Tibial artery (tissue), 4 donors: ENCODE data around the gene PRKAR1B.

ENCODE experiments used
- DNase-seq, 2 donors: peaks; one replicate each; pipeline ENCODE4 v3.0.0-alpha.2; 2019
- H3K27ac ChIP-seq, 2 donors: fragments of 200-600 bp; sonication (generic) in 1 of 2; 1 replicate in 1 of 2; 2 replicates in 1 of 2; pipeline ENCODE4 v1.5.1; 2018 to 2019; ENCODE audit warnings: mild to moderate bottlenecking in 1 of 2
- H3K27me3 ChIP-seq, 2 donors: fragments of 200-600 bp; sonication (generic) in 1 of 2; one replicate each; pipeline versions ENCODE4 v1.5.1 to v1.6.0; 2016 to 2019
- H3K36me3 ChIP-seq, 3 donors: fragments of 200-600 bp; sonication (generic) in 2 of 3; one replicate each; pipeline ENCODE4 v1.5.1; 2016 to 2019; ENCODE audit warnings: mild to moderate bottlenecking in 2 of 3
- H3K4me1 ChIP-seq, 4 donors: fragments of 200-600 bp; sonication (generic) in 2 of 4; 1 replicate in 3 of 4; 2 replicates in 1 of 4; pipeline ENCODE4 v1.5.1; 2016 to 2019
- H3K4me3 ChIP-seq, 2 donors: fragments of 200-600 bp; sonication (generic) in 1 of 2; 1 replicate in 1 of 2; 2 replicates in 1 of 2; pipeline ENCODE4 v1.5.1; 2018 to 2019; ENCODE audit warnings: mild to moderate bottlenecking in 2 of 2
- H3K9me3 ChIP-seq, 3 donors: fragments of 200-600 bp; sonication (generic) in 1 of 3; one replicate each; pipeline ENCODE4 v1.5.1; 2016 to 2019
- CTCF ChIP-seq, 2 experiments: fragments of 200-600 bp in 1 of 2; fragments of 450-650 bp in 1 of 2; IDR thresholded peaks; one replicate each; pipeline ENCODE4 v1.5.1; 2017 to 2019; ENCODE audit warnings: antibody characterized with exemption in 2 of 2, mild to moderate bottlenecking in 1 of 2, moderate library complexity in 1 of 2
- intact Hi-C: fragments of 100-400 bp; cut with DNase I; formaldehyde crosslinking; loops from one replicate; pipeline ENCODE4 v1.15.0; 2023; ENCODE audit warnings: low total_unique reads

PRKAR1B gene

GRCh38 chr7:569071-569855 lies 157.8 kb downstream of the PRKAR1B start:
- Histone ChIP-seq H3K36me3 (no peaks in the 10 kb centered on the region), H3K27me3 (no peaks in the 10 kb centered on the region), H3K27ac (peak overlapping the region in 1 of 2 donors; percentile 56), H3K4me3 (peak overlapping the region in 1 of 2 donors; percentile 16), H3K9me3 (no peaks in the 10 kb centered on the region), H3K4me1 (peaks cover 0 to 41% (median 31%) of the 10 kb centered on the region in 4 donors)
- intact Hi-C loops: no loop called here
- TF ChIP-seq CTCF (IDR thresholded peaks at IDR 0.05): no peak
- no peak for DNase-seq

GRCh38 chr7:568031-568951 lies 158.8 kb downstream of the PRKAR1B start:
- Histone ChIP-seq H3K4me3 (peak overlapping the region; percentile 14 to 16), H3K27me3 (no peaks in the 10 kb centered on the region), H3K36me3 (no peaks in the 10 kb centered on the region), H3K4me1 (peaks cover 0 to 39% (median 29%) of the 10 kb centered on the region in 4 donors), H3K9me3 (no peaks in the 10 kb centered on the region), H3K27ac (peak overlapping the region; percentile 48 to 56)
- no peak for TF ChIP-seq CTCF (IDR thresholded peaks at IDR 0.05)
- intact Hi-C loops: no loop called here
- no peak for DNase-seq

- Histone ChIP-seq H3K4me3 (no peak overlapping the region), H3K9me3 (no peaks in the 10 kb centered on the region), H3K36me3 (no peaks in the 10 kb centered on the region), H3K27me3 (no peaks in the 10 kb centered on the region), H3K27ac (peak overlapping the region in 1 of 2 donors; percentile 56), H3K4me1 (peaks cover 0 to 39% (median 29%) of the 10 kb centered on the region in 4 donors)
- TF ChIP-seq CTCF (IDR thresholded peaks at IDR 0.05): no peak
- DNase-seq: no peak
- intact Hi-C loops: no loop called here
Observed at GRCh38 chr7:567305-567883, 159.7 kb downstream of the PRKAR1B start.

GRCh38 chr7:566100-566499 lies 161.0 kb downstream of the PRKAR1B start:
- Histone ChIP-seq H3K27me3 (no peaks in the 10 kb centered on the region), H3K9me3 (no peaks in the 10 kb centered on the region), H3K36me3 (no peaks in the 10 kb centered on the region), H3K4me3 (no peak overlapping the region), H3K4me1 (peaks cover 0 to 39% (median 29%) of the 10 kb centered on the region in 4 donors), H3K27ac (no peak overlapping the region)
- intact Hi-C loops: no loop called here
- no peak for DNase-seq
- no peak for TF ChIP-seq CTCF (IDR thresholded peaks at IDR 0.05)

GRCh38 chr7:564176-564865 lies 162.8 kb downstream of the PRKAR1B start:
- Histone ChIP-seq H3K36me3 (no peaks in the 10 kb centered on the region), H3K4me1 (peaks cover 0 to 32% (median 24%) of the 10 kb centered on the region in 4 donors), H3K9me3 (no peaks in the 10 kb centered on the region), H3K27me3 (no peaks in the 10 kb centered on the region), H3K27ac (peak overlapping the region; percentile 68 to 71), H3K4me3 (no peak overlapping the region)
- intact Hi-C loops: no loop called here
- peak in 1 of 2 donors; percentile 87 for DNase-seq
- no peak for TF ChIP-seq CTCF (IDR thresholded peaks at IDR 0.05)
